Neural progenitor cell (in vitro differentiated cells): ENCODE results near the gene DMXL2. TPM values are rescaled to one million over a fixed set of nuclear protein-coding genes. Genes with fewer than 3 reads are reported as not detected.

Source experiments
- DNase-seq: peaks from one replicate; pipeline ENCODE4 v3.0.0-alpha.2; 2016; ENCODE audit warnings: low spot score
- H2AFZ ChIP-seq: fragments of 200-600 bp; sonication (generic); replicated peaks from 2 replicates; pipeline ENCODE4 v1.6.1; 2016; ENCODE audit warnings: antibody characterized with exemption
- H3F3A ChIP-seq: fragments of 200-600 bp; sonication (generic); 2 replicates; pipeline ENCODE4 v1.6.1; 2016; ENCODE audit warnings: antibody characterized with exemption, low read depth
- H3K27ac ChIP-seq: fragments of 200-600 bp; sonication (generic); 2 replicates; pipeline ENCODE4 v1.5.1; 2016; ENCODE audit warnings: mild to moderate bottlenecking
- H3K27me3 ChIP-seq: fragments of 200-600 bp; sonication (generic); 2 replicates; pipeline ENCODE4 v1.6.1; 2016; ENCODE audit warnings: mild to moderate bottlenecking, moderate library complexity
- H3K36me3 ChIP-seq: fragments of 200-600 bp; sonication (generic); 2 replicates; pipeline ENCODE4 v1.5.1; 2016
- H3K4me1 ChIP-seq: fragments of 200-600 bp; sonication (generic); 2 replicates; pipeline ENCODE4 v1.6.1; 2016; ENCODE audit warnings: mixed run types
- H3K4me2 ChIP-seq: fragments of 200-600 bp; sonication (generic); 2 replicates; pipeline ENCODE4 v1.6.1; 2016
- H3K4me3 ChIP-seq: fragments of 200-600 bp; sonication (generic); 2 replicates; pipeline ENCODE4 v1.5.1; 2016
- H3K79me2 ChIP-seq: fragments of 200-600 bp; sonication (generic); 2 replicates; pipeline ENCODE4 v1.6.1; 2016; ENCODE audit warnings: low read depth
- H3K9ac ChIP-seq: fragments of 200-600 bp; sonication (generic); 2 replicates; pipeline ENCODE4 v1.6.1; 2016
- H3K9me3 ChIP-seq: fragments of 200-600 bp; sonication (generic); 2 replicates; pipeline ENCODE4 v1.5.1; 2016; ENCODE audit warnings: low read depth
- H4K20me1 ChIP-seq: fragments of 200-600 bp; sonication (generic); 2 replicates; pipeline ENCODE4 v1.6.1; 2016; ENCODE audit warnings: low read depth
- H3K27ac Mint-ChIP-seq: 3 replicates; pipeline ENCODE4 v1.8.0; 2021; ENCODE audit warnings: mixed read lengths
- H3K27me3 Mint-ChIP-seq: 2 replicates; pipeline ENCODE4 v1.8.0; 2022; ENCODE audit warnings: low read depth, mild to moderate bottlenecking, inconsistent platforms, moderate library complexity, mixed read lengths; ENCODE audit not compliant: insufficient read depth
- H3K36me3 Mint-ChIP-seq: 3 replicates; pipeline ENCODE4 v1.8.0; 2021; ENCODE audit warnings: mixed read lengths
- H3K4me1 Mint-ChIP-seq: 3 replicates; pipeline ENCODE4 v1.8.0; 2021; ENCODE audit warnings: mixed read lengths
- H3K4me3 Mint-ChIP-seq: 3 replicates; pipeline ENCODE4 v1.8.0; 2021; ENCODE audit warnings: mild to moderate bottlenecking, moderate library complexity, mixed read lengths
- H3K9me3 Mint-ChIP-seq: 3 replicates; pipeline ENCODE4 v1.8.0; 2020; ENCODE audit warnings: mixed read lengths
- CTCF ChIP-seq: fragments of 200-600 bp; sonication (generic); IDR thresholded peaks from 2 replicates; pipeline ENCODE4 v1.5.1; 2017; ENCODE audit warnings: antibody characterized with exemption, mild to moderate bottlenecking
- EZH2 ChIP-seq: fragments of 200-600 bp; sonication (generic); IDR thresholded peaks from 2 replicates; pipeline ENCODE4 v1.6.1; 2017; ENCODE audit warnings: antibody characterized with exemption, mild to moderate bottlenecking, moderate library complexity
- EZH2phosphoT487 ChIP-seq: fragments of 200-600 bp; sonication (generic); IDR thresholded peaks from 2 replicates; pipeline ENCODE4 v1.6.1; 2017; ENCODE audit warnings: antibody characterized with exemption
- total RNA-seq: library from RNA; depleted of rRNA; stranded (reverse); fragments of >200 nt; gene quantifications from 2 replicates; pipeline ENCODE4 v1.2.3, GENCODE V29; 2015; ENCODE audit warnings: low replicate concordance

Gene DMXL2
- total RNA-seq, 1 donor from 2014 or later = 124 TPM

GRCh38 chr15:51492528-51492927 lies 130.0 kb downstream of the DMXL2 start:
- peaks cover under 1% of the 10 kb centered on the region for H3K27me3 Mint-ChIP-seq
- Histone ChIP-seq H3K27me3 (no peaks in the 10 kb centered on the region), H3F3A (no peaks in the 10 kb centered on the region), H3K27ac (no peak overlapping the region), H4K20me1 (no peaks in the 10 kb centered on the region), H3K9ac (no peak overlapping the region), H3K4me2 (no peak overlapping the region), H3K9me3 (no peaks in the 10 kb centered on the region), H3K79me2 (no peaks in the 10 kb centered on the region), H2AFZ (no peak overlapping the region), H3K36me3 (no peaks in the 10 kb centered on the region), H3K4me3 (no peak overlapping the region), H3K4me1 (no peaks in the 10 kb centered on the region)
- H3K4me3 Mint-ChIP-seq = no peak overlapping the region
- peaks cover 20% of the 10 kb centered on the region for H3K36me3 Mint-ChIP-seq
- no peaks in the 10 kb centered on the region for H3K4me1 Mint-ChIP-seq
- no peaks in the 10 kb centered on the region for H3K9me3 Mint-ChIP-seq
- TF ChIP-seq CTCF (no peak), EZH2 (no peak), EZH2phosphoT487 (no peak)
- DNase-seq = no peak
- no peak overlapping the region for H3K27ac Mint-ChIP-seq

DNA sequence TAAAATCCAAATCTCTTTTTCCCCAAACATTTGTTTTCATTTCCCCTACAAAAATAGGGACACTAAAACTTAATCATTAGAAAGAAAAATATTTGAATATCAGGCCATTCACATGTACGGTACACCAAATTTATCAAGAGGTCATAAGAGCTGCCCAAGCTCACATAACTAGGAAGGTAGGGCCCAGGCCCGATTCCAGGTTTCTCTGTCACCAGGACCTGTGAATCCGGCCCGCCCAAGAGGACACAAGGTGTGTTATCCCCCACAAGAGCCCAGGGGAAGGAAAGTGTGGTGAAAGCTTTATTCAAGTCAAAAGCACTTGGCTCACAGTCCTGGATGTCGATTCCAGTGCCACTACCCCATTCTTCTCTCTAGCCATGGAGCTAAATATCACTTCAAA lies 130.6 kb downstream of the DMXL2 start:
- H3K9me3 ChIP-seq = no peaks in the 10 kb centered on the region
- no peak overlapping the region for H3K9ac ChIP-seq
- no peaks in the 10 kb centered on the region for H3K36me3 ChIP-seq
- no peaks in the 10 kb centered on the region for H4K20me1 ChIP-seq
- no peaks in the 10 kb centered on the region for H3K79me2 ChIP-seq
- Mint-ChIP-seq H3K4me1 (no peaks in the 10 kb centered on the region), H3K9me3 (no peaks in the 10 kb centered on the region), H3K27ac (no peak overlapping the region), H3K36me3 (peaks cover 20% of the 10 kb centered on the region), H3K4me3 (no peak overlapping the region), H3K27me3 (peaks cover 2% of the 10 kb centered on the region)
- H3K27ac ChIP-seq = no peak overlapping the region
- no peaks in the 10 kb centered on the region for H3K4me1 ChIP-seq
- no peaks in the 10 kb centered on the region for H3K27me3 ChIP-seq
- TF ChIP-seq EZH2 (no peak), CTCF (no peak), EZH2phosphoT487 (no peak)
- H3F3A ChIP-seq = no peaks in the 10 kb centered on the region
- H3K4me2 ChIP-seq = no peak overlapping the region
- H2AFZ ChIP-seq = no peak overlapping the region
- H3K4me3 ChIP-seq = no peak overlapping the region
- DNase-seq = no peak

GRCh38 chr15:51484781-51485180 lies 137.8 kb downstream of the DMXL2 start:
- Mint-ChIP-seq H3K4me3 (no peak overlapping the region), H3K36me3 (peaks cover 42% of the 10 kb centered on the region), H3K27ac (no peak overlapping the region), H3K9me3 (peaks cover 22% of the 10 kb centered on the region), H3K27me3 (peaks cover 2% of the 10 kb centered on the region), H3K4me1 (no peaks in the 10 kb centered on the region)
- Histone ChIP-seq H3K4me1 (no peaks in the 10 kb centered on the region), H4K20me1 (no peaks in the 10 kb centered on the region), H3K36me3 (peaks cover 10% of the 10 kb centered on the region), H3K4me2 (no peak overlapping the region), H3K79me2 (no peaks in the 10 kb centered on the region), H3F3A (no peaks in the 10 kb centered on the region), H2AFZ (no peak overlapping the region), H3K27me3 (no peaks in the 10 kb centered on the region), H3K9me3 (peaks cover 12% of the 10 kb centered on the region), H3K4me3 (no peak overlapping the region), H3K9ac (no peak overlapping the region), H3K27ac (no peak overlapping the region)
- no peak for DNase-seq
- no peak for TF ChIP-seq EZH2
- TF ChIP-seq CTCF = no peak
- no peak for TF ChIP-seq EZH2phosphoT487
